Upper lobe of left lung (tissue), 6 donors: ENCODE measurements around the gene RYR1. TPM values are rescaled to one million over a fixed set of nuclear protein-coding genes. Genes with fewer than 3 reads are reported as not detected.
"Not testable (repeated sequence)": the region's sequence is repeated elsewhere in the genome, so short reads cannot be mapped to it uniquely, and the experiment has no call there.

Experiments used
- ATAC-seq, 2 donors: fragments of 200-7000 bp; cut with Tn5 transposase; one replicate each; pipeline ENCODE4 v1.9.1; 2022; ENCODE audit warnings: mild to moderate bottlenecking in 2 of 2, moderate library complexity in 2 of 2; ENCODE audit not compliant: low FRiP score in 2 of 2
- DNase-seq, 2 donors: peaks; one replicate each; pipeline ENCODE4 v3.0.0-alpha.2; 2019 to 2020
- H3K27ac ChIP-seq, 4 donors: fragments of 200-600 bp; sonication (generic); one replicate each; pipeline ENCODE4 v1.5.1; 2016 to 2019
- H3K27me3 ChIP-seq, 4 donors: fragments of 200-600 bp; sonication (generic); one replicate each; pipeline ENCODE4 v1.5.1; 2017 to 2019
- H3K36me3 ChIP-seq, 4 donors: fragments of 200-600 bp; sonication (generic); one replicate each; pipeline ENCODE4 v1.5.1; 2016 to 2019
- H3K4me1 ChIP-seq, 4 donors: fragments of 200-600 bp; sonication (generic); one replicate each; pipeline ENCODE4 v1.5.1; 2018 to 2019
- H3K4me3 ChIP-seq, 4 donors: fragments of 200-600 bp; sonication (generic); one replicate each; pipeline ENCODE4 v1.5.1; 2017 to 2019; ENCODE audit warnings: mild to moderate bottlenecking in 2 of 4, moderate library complexity in 1 of 4
- H3K9me3 ChIP-seq, 4 donors: fragments of 200-600 bp; sonication (generic); one replicate each; pipeline ENCODE4 v1.5.1; 2018 to 2019
- CTCF ChIP-seq, 6 experiments: fragments of 450-650 bp in 4 of 6; fragments of 200-600 bp in 2 of 6; sonication (generic) in 2 of 6; IDR thresholded peaks; one replicate each; pipeline ENCODE4 v1.5.1; 2016 to 2019; ENCODE audit warnings: antibody characterized with exemption in 6 of 6
- EP300 ChIP-seq, 4 donors: sonication (generic); formaldehyde crosslinking; IDR thresholded peaks; one replicate each; pipeline ENCODE4 v1.5.1; 2017; ENCODE audit warnings: antibody characterized with exemption in 4 of 4, control low read depth in 2 of 4
- POLR2A ChIP-seq, 4 donors: fragments of 450-650 bp; IDR thresholded peaks; one replicate each; pipeline ENCODE4 v1.5.1; 2016 to 2017; ENCODE audit warnings: antibody characterized with exemption in 4 of 4, mild to moderate bottlenecking in 2 of 4
- POLR2AphosphoS5 ChIP-seq, 2 donors: sonication (generic); formaldehyde crosslinking; IDR thresholded peaks; one replicate each; pipeline ENCODE4 v1.5.1; 2017; ENCODE audit warnings: antibody characterized with exemption in 2 of 2
- WGBS, 2 donors: methylation state at CpG; one replicate each; pipeline ENCODE4 v1.1.5; 2017 to 2018; 5-methylcytosine and 5-hydroxymethylcytosine counted together
- total RNA-seq, 6 donors: library from RNA; depleted of rRNA in 4 of 6; stranded (reverse); fragments of >200 nt in 4 of 6; gene quantifications; one replicate each; pipeline versions ENCODE4 v1.1.0 to v1.2.1, GENCODE V29; 2016 to 2021
- donor health status: DM: no; HTN: no; CAD: no; lungs with moderate emphysema.
- donor health status: DM: no; HTN: yes; CAD: no; lungs with severe emphysema.

The RYR1 gene
- total RNA-seq, 6 donors from 2014 or later: 1.1 to 22.0 (median 5.5) TPM

- DNase-seq (no peak), ATAC-seq (no peak)
- Histone ChIP-seq H3K27ac (no peak overlapping the region), H3K9me3 (no peaks in the 10 kb centered on the region), H3K36me3 (no peaks in the 10 kb centered on the region), H3K27me3 (no peaks in the 10 kb centered on the region), H3K4me1 (peaks cover 0 to 9% (median 5%) of the 10 kb centered on the region in 4 donors), H3K4me3 (no peak overlapping the region)
- no peak for TF ChIP-seq POLR2A (IDR thresholded peaks at IDR 0.05)
- TF ChIP-seq EP300 (IDR thresholded peaks at IDR 0.05): no peak
- TF ChIP-seq POLR2AphosphoS5 (IDR thresholded peaks at IDR 0.05): no peak
- whole genome bisulfite sequencing, 2 donors: 85 to 88% methylated on average over 5 to 11 of the region's 11 CpGs
Measured at GRCh38 chr19:38597075-38597474, 163.6 kb downstream of the RYR1 start.

GRCh38 chr19:38599722-38600121, 166.2 kb downstream of the RYR1 start:
- Histone ChIP-seq H3K4me3 (no peak overlapping the region), H3K36me3 (no peaks in the 10 kb centered on the region), H3K9me3 (no peaks in the 10 kb centered on the region), H3K27me3 (no peaks in the 10 kb centered on the region), H3K27ac (no peak overlapping the region), H3K4me1 (peaks cover 0 to 9% (median 5%) of the 10 kb centered on the region in 4 donors)
- TF ChIP-seq CTCF (IDR thresholded peaks at IDR 0.05): no peak
- TF ChIP-seq EP300 (IDR thresholded peaks at IDR 0.05): no peak
- no peak for TF ChIP-seq POLR2A (IDR thresholded peaks at IDR 0.05)
- TF ChIP-seq POLR2AphosphoS5 (IDR thresholded peaks at IDR 0.05): no peak
- no peak for ATAC-seq
- WGBS, 2 donors: 87 to 91% methylated on average over 6 to 11 of the region's 11 CpGs
- DNase-seq: no peak

- not testable (repeated sequence) for H3K36me3 ChIP-seq
Measured at GRCh38 chr19:38602856-38603255, 169.4 kb downstream of the RYR1 start.

DNA sequence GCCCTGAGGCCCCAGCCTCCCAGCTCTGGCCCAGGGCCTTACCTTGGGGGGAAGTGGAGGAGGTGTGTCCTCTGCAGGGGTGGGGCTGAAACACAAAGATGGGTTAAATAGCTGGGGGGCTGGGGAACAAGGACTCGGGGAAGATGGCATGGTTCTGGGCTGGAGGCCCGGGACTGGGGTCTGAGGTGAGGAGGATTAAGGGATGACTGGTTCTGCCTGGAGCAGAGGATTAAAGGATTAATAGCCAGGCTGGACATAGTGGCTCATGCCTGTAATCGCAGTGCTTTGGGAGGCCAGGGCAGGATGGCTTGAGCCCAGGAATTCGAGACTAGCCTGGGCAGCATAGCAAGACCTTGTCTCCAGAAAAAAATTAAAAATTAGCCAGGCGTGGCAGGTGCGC, 172.6 kb downstream of the RYR1 start:
- 81 to 88% methylated on average over 6 of the region's 6 CpGs for WGBS, 2 donors
- H3K27ac ChIP-seq: no peak overlapping the region
- H3K36me3 ChIP-seq: no peaks in the 10 kb centered on the region
- TF ChIP-seq POLR2AphosphoS5 (IDR thresholded peaks at IDR 0.05) (no peak), POLR2A (IDR thresholded peaks at IDR 0.05) (no peak), EP300 (IDR thresholded peaks at IDR 0.05) (no peak), CTCF (IDR thresholded peaks at IDR 0.05) (no peak)
- H3K4me3 ChIP-seq: no peak overlapping the region
- H3K9me3 ChIP-seq: no peaks in the 10 kb centered on the region
- H3K27me3 ChIP-seq: no peaks in the 10 kb centered on the region
- ATAC-seq: no peak
- DNase-seq: no peak
- no peaks in the 10 kb centered on the region for H3K4me1 ChIP-seq

More at GRCh38 chr19:38602856-38603255, 169.4 kb downstream of the RYR1 start:
- ATAC-seq, H3K27ac ChIP-seq, DNase-seq, H3K9me3 ChIP-seq, H3K27me3 ChIP-seq, H3K4me3 ChIP-seq, H3K4me1 ChIP-seq: not testable (repeated sequence)
- WGBS, 2 donors: 92 to 93% methylated on average over 5 of the region's 5 CpGs

GRCh38 chr19:38614289-38614688, 180.8 kb downstream of the RYR1 start:
- no peak for DNase-seq
- Histone ChIP-seq H3K4me1 (peaks cover 7 to 12% (median 8%) of the 10 kb centered on the region in 4 donors), H3K27me3 (no peaks in the 10 kb centered on the region), H3K36me3 (no peaks in the 10 kb centered on the region), H3K4me3 (no peak overlapping the region), H3K9me3 (no peaks in the 10 kb centered on the region), H3K27ac (no peak overlapping the region)
- no peak for TF ChIP-seq POLR2A (IDR thresholded peaks at IDR 0.05)
- no peak for TF ChIP-seq CTCF (IDR thresholded peaks at IDR 0.05)
- no peak for TF ChIP-seq POLR2AphosphoS5 (IDR thresholded peaks at IDR 0.05)
- TF ChIP-seq EP300 (IDR thresholded peaks at IDR 0.05): no peak
- 71 to 78% methylated on average over 2 to 3 of the region's 3 CpGs for WGBS, 2 donors
- ATAC-seq: no peak

DNA sequence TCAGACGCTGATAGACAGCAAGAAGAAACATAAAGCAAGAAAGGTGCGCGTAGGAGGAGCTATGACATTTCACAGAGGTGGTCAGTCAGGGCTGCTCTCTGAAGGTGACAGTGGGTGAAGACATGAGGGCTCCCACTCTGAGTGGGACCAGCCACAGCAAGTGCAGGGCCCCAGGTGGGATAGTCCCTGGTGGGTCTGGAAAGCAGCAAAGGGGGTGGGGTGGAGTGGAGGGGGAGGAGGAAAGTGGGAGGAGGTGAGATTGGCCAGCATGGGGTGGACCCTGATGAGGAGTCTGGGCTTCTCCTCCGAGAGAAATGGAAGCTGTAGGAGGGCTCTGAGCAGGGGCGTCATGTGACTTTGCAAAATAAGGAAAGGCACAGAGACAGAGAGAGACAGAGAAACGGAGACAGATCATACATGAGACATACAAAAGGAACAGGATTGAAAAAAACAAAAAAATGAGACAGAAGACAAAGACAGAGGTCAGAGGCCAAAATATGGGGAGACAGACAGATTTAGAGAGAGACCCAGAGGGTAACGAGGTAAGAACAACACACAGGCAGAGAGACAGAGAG, 181.6 kb downstream of the RYR1 start:
- Histone ChIP-seq H3K36me3 (no peaks in the 10 kb centered on the region), H3K4me3 (no peak overlapping the region), H3K27me3 (no peaks in the 10 kb centered on the region), H3K4me1 (peaks cover 13 to 19% (median 14%) of the 10 kb centered on the region in 4 donors), H3K27ac (no peak overlapping the region), H3K9me3 (no peaks in the 10 kb centered on the region)
- DNase-seq (no peak), ATAC-seq (no peak)
- 79 to 83% methylated on average over 7 of the region's 7 CpGs for WGBS, 2 donors
- TF ChIP-seq POLR2A (IDR thresholded peaks at IDR 0.05): no peak
- no peak for TF ChIP-seq CTCF (IDR thresholded peaks at IDR 0.05)
- no peak for TF ChIP-seq POLR2AphosphoS5 (IDR thresholded peaks at IDR 0.05)
- no peak for TF ChIP-seq EP300 (IDR thresholded peaks at IDR 0.05)
